GM19351 (cell line): ENCODE data around the gene SLX9.

Experiments
- ATAC-seq: cut with Tn5 transposase; IDR thresholded peaks from one replicate; pipeline ENCODE4 v1.9.1; 2021; ENCODE audit warnings: mild to moderate bottlenecking, moderate library complexity; ENCODE audit not compliant: unreplicated experiment

Gene SLX9

GRCh38 chr21:44943686-44944550 lies 4.1 kb downstream of the SLX9 start:
- no peak for ATAC-seq

GRCh38 chr21:44944596-44944995 lies 4.8 kb downstream of the SLX9 start:
- no peak for ATAC-seq

- ATAC-seq: no peak
These were observed 6.6 kb downstream of the SLX9 start for GRCh38 chr21:44946254-44947041.

GRCh38 chr21:44947111-44947929 lies 7.5 kb downstream of the SLX9 start:
- no peak for ATAC-seq

GRCh38 chr21:44947930-44948331 lies 8.1 kb downstream of the SLX9 start:
- no peak for ATAC-seq

GRCh38 chr21:44948426-44949120 lies 8.7 kb downstream of the SLX9 start:
- ATAC-seq: no peak

GRCh38 chr21:44949161-44949778 lies 9.4 kb downstream of the SLX9 start:
- no peak for ATAC-seq

- ATAC-seq: no peak
These were observed 10.0 kb downstream of the SLX9 start for GRCh38 chr21:44949779-44950198.

- no peak for ATAC-seq
These were observed 10.5 kb downstream of the SLX9 start for GRCh38 chr21:44950351-44950750.

GRCh38 chr21:44951186-44951915 lies 11.5 kb downstream of the SLX9 start:
- no peak for ATAC-seq

GRCh38 chr21:44952116-44952928 lies 12.5 kb downstream of the SLX9 start:
- ATAC-seq: no peak

- ATAC-seq: no peak
These were observed 13.2 kb downstream of the SLX9 start for GRCh38 chr21:44952929-44953627.

- no peak for ATAC-seq
These were observed 13.8 kb downstream of the SLX9 start for GRCh38 chr21:44953628-44954021.

GRCh38 chr21:44954281-44954771 lies 14.5 kb downstream of the SLX9 start:
- no peak for ATAC-seq

- ATAC-seq: no peak
These were observed 15.4 kb downstream of the SLX9 start for GRCh38 chr21:44955141-44955797.

- no peak for ATAC-seq
These were observed 16.0 kb downstream of the SLX9 start for GRCh38 chr21:44955798-44956175.

GRCh38 chr21:44956356-44957046 lies 16.7 kb downstream of the SLX9 start:
- no peak for ATAC-seq
